Transverse colon (tissue), 4 donors: Measurements from ENCODE around the gene ORAI3.

Experiments
- EP300 ChIP-seq: sonication (generic); formaldehyde crosslinking; IDR thresholded peaks from one replicate; pipeline ENCODE4 v1.6.1; 2017; ENCODE audit warnings: antibody characterized with exemption, low read depth
- POLR2A ChIP-seq: fragments of 450-650 bp; IDR thresholded peaks from one replicate; pipeline ENCODE4 v1.6.1; 2016; ENCODE audit warnings: antibody characterized with exemption, mild to moderate bottlenecking, moderate library complexity
- POLR2AphosphoS5 ChIP-seq, 3 donors: sonication (generic); formaldehyde crosslinking; IDR thresholded peaks; one replicate each; pipeline ENCODE4 v1.6.1; 2016; ENCODE audit warnings: antibody characterized with exemption in 3 of 3
- TF ChIP-seq, protein P1 (sequence below), 5 experiments: fragments of 200-600 bp in 3 of 5; fragments of 450-650 bp in 2 of 5; sonication (generic) in 3 of 5; IDR thresholded peaks; 1 replicate in 2 of 5; 2 replicates in 3 of 5; pipeline ENCODE4 v1.5.1; 2016 to 2017; ENCODE audit warnings: antibody characterized with exemption in 5 of 5, inconsistent platforms in 3 of 5, mild to moderate bottlenecking in 2 of 5, moderate library complexity in 1 of 5

DNA sequence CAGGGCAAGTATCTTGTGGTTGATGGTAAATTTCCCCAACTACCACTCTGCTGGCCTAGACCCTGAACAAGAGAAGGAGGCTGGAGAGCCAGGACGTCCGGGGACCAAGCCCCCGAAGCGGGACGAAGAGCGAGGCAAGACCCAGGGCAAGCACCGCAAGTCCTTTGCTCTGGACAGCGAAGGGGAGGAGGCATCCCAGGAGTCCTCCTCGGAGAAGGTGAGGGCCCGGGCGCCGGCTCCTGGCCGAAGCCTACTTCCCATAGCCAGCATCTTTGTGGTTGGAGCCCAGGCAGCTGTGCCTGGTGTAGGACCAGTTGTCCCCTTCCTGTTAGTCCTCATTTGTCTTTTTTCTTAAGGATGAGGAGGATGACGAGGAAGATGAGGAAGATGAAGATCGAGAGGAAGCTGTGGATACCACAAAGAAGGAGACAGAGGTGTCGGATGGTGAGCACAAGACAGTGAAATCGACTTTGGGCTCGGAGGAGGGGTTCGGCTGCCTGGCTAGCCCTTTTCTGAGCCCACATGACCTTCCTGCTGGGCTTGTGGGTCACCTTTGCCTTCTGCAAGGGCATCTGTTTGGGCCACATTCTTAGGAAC is 20.5 kb downstream of the ORAI3 start:
- TF ChIP-seq, protein P1, sequence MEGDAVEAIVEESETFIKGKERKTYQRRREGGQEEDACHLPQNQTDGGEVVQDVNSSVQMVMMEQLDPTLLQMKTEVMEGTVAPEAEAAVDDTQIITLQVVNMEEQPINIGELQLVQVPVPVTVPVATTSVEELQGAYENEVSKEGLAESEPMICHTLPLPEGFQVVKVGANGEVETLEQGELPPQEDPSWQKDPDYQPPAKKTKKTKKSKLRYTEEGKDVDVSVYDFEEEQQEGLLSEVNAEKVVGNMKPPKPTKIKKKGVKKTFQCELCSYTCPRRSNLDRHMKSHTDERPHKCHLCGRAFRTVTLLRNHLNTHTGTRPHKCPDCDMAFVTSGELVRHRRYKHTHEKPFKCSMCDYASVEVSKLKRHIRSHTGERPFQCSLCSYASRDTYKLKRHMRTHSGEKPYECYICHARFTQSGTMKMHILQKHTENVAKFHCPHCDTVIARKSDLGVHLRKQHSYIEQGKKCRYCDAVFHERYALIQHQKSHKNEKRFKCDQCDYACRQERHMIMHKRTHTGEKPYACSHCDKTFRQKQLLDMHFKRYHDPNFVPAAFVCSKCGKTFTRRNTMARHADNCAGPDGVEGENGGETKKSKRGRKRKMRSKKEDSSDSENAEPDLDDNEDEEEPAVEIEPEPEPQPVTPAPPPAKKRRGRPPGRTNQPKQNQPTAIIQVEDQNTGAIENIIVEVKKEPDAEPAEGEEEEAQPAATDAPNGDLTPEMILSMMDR (IDR thresholded peaks at IDR 0.05) = no peak
- TF ChIP-seq POLR2A (no peak), EP300 (no peak), POLR2AphosphoS5 (IDR thresholded peaks at IDR 0.05) (no peak)
